Measurements from ENCODE around the gene ARL5B.

GRCh38 chr10:18610517-18610916, 48.7 kb upstream of the ARL5B start:
- no peak for TF ChIP-seq POLR2A (IDR thresholded peaks at IDR 0.05)
- TF ChIP-seq CTCF (IDR thresholded peaks at IDR 0.05), result no peak
- no peak for TF ChIP-seq EP300 (IDR thresholded peaks at IDR 0.05)

Data from stomach (tissue), 4 donors.